Bronchial epithelial cell (primary cell): ENCODE data around the gene C2orf81. TPM values are rescaled to one million over a fixed set of nuclear protein-coding genes. Genes with fewer than 3 reads are reported as not detected.

Experiments used
- DNase-seq: peaks from one replicate; pipeline ENCODE4 v3.0.0-alpha.2; 2010; ENCODE audit warnings: low read depth
- FAIRE-seq: peaks from 2 replicates; lab custom pipeline; 2011; peaks lifted over from hg19 to GRCh38; lab: Jason Lieb, UNC
- H3K27me3 ChIP-seq: 2 replicates; pipeline ENCODE4 v1.5.1; 2011; ENCODE audit warnings: low read length; ENCODE audit not compliant: control insufficient read depth, insufficient read depth
- H3K36me3 ChIP-seq: 2 replicates; pipeline ENCODE4 v1.5.1; 2011; ENCODE audit warnings: low read length; ENCODE audit not compliant: control insufficient read depth, insufficient read depth
- H3K4me3 ChIP-seq: 2 replicates; pipeline ENCODE4 v1.5.1; 2011; ENCODE audit warnings: mild to moderate bottlenecking, low read depth, low read length, control low read depth
- CTCF ChIP-seq: IDR thresholded peaks from 2 replicates; pipeline ENCODE4 v1.5.1; 2011; ENCODE audit warnings: mild to moderate bottlenecking, moderate library complexity, low read length, control low read depth, inconsistent platforms; ENCODE audit not compliant: insufficient read depth, severe bottlenecking
- total RNA-seq: library from RNA; depleted of rRNA; stranded (reverse); fragments of >200 nt; gene quantifications from 2 replicates; pipeline ENCODE4 v1.2.1, GENCODE V29; 2014

Gene C2orf81
- total RNA-seq, 1 donor from 2014 or later, result 0.26 TPM

GRCh38 chr2:74418312-74418711 is 3.1 kb downstream of the C2orf81 start:
- H3K4me3 ChIP-seq, result no peak overlapping the region
- no peaks in the 10 kb centered on the region for H3K27me3 ChIP-seq
- H3K36me3 ChIP-seq, result no peaks in the 10 kb centered on the region
- no peak for FAIRE-seq
- DNase-seq, result no peak
- TF ChIP-seq CTCF, result no peak

GRCh38 chr2:74417763-74418162 is 3.7 kb downstream of the C2orf81 start:
- no peak for DNase-seq
- H3K4me3 ChIP-seq, result no peak overlapping the region
- no peaks in the 10 kb centered on the region for H3K27me3 ChIP-seq
- H3K36me3 ChIP-seq, result no peaks in the 10 kb centered on the region
- TF ChIP-seq CTCF, result no peak
- FAIRE-seq, result no peak

- DNase-seq, result no peak
- TF ChIP-seq CTCF, result no peak
- Histone ChIP-seq H3K36me3 (no peaks in the 10 kb centered on the region), H3K4me3 (no peak overlapping the region), H3K27me3 (no peaks in the 10 kb centered on the region)
- no peak for FAIRE-seq
Measured at GRCh38 chr2:74417197-74417596, 4.2 kb downstream of the C2orf81 start.

- no peaks in the 10 kb centered on the region for H3K27me3 ChIP-seq
- H3K4me3 ChIP-seq, result no peak overlapping the region
- TF ChIP-seq CTCF, result no peak
- no peak for DNase-seq
- H3K36me3 ChIP-seq, result no peaks in the 10 kb centered on the region
- no peak for FAIRE-seq
Measured at GRCh38 chr2:74416778-74417177, 4.6 kb downstream of the C2orf81 start.

- H3K36me3 ChIP-seq, result no peaks in the 10 kb centered on the region
- peak overlapping the region; percentile 18 for H3K4me3 ChIP-seq
- no peak for TF ChIP-seq CTCF
- FAIRE-seq (no peak), DNase-seq (no peak)
- no peaks in the 10 kb centered on the region for H3K27me3 ChIP-seq
Measured at GRCh38 chr2:74415762-74416395, 5.5 kb downstream of the C2orf81 start.
